GM21786 (cell line): ENCODE results near the gene SELENOI.
"Not testable (repeated sequence)": the region's sequence is repeated elsewhere in the genome, so short reads cannot be mapped to it uniquely, and the experiment has no call there.

ENCODE experiments used
- ATAC-seq: cut with Tn5 transposase; IDR thresholded peaks from one replicate; pipeline ENCODE4 v1.9.1; 2021; ENCODE audit not compliant: unreplicated experiment

SELENOI gene

GRCh38 chr2:26345545-26346453, at the start of gene SELENOI:
SELENOI (plus strand) TSS chr2:26346143; CDS start chr2:26346233, 90 bp downstream.
- peak; percentile 93 for ATAC-seq

GRCh38 chr2:26297061-26297460, 48.9 kb upstream of the SELENOI start:
- no peak for ATAC-seq

GRCh38 chr2:26298286-26298637, 47.7 kb upstream of the SELENOI start:
- ATAC-seq: no peak

GRCh38 chr2:26298638-26299393, 47.1 kb upstream of the SELENOI start:
- no peak for ATAC-seq

- ATAC-seq: no peak
Observed at GRCh38 chr2:26299471-26300101, 46.4 kb upstream of the SELENOI start.

- no peak for ATAC-seq
Observed at GRCh38 chr2:26300234-26300925, 45.6 kb upstream of the SELENOI start.

- no peak for ATAC-seq
Observed at GRCh38 chr2:26302846-26303245, 43.1 kb upstream of the SELENOI start.

- not testable (repeated sequence) for ATAC-seq
Observed at GRCh38 chr2:26305094-26305493, 40.8 kb upstream of the SELENOI start.

- ATAC-seq: no peak
Observed at GRCh38 chr2:26305540-26305939, 40.4 kb upstream of the SELENOI start.

- ATAC-seq: no peak
Observed at GRCh38 chr2:26309921-26310320, 36.0 kb upstream of the SELENOI start.

- no peak for ATAC-seq
Observed at GRCh38 chr2:26312471-26312870, 33.5 kb upstream of the SELENOI start.

- ATAC-seq: no peak
Observed at GRCh38 chr2:26313446-26313845, 32.5 kb upstream of the SELENOI start.

- no peak for ATAC-seq
Observed at GRCh38 chr2:26314243-26314642, 31.7 kb upstream of the SELENOI start.

- ATAC-seq: no peak
Observed at GRCh38 chr2:26316041-26316440, 29.9 kb upstream of the SELENOI start.

GRCh38 chr2:26316845-26317244, 29.1 kb upstream of the SELENOI start:
- ATAC-seq: no peak

GRCh38 chr2:26317377-26318105, 28.4 kb upstream of the SELENOI start:
- ATAC-seq: no peak

- no peak for ATAC-seq
Observed at GRCh38 chr2:26318950-26319349, 27.0 kb upstream of the SELENOI start.

GRCh38 chr2:26324479-26324878, 21.5 kb upstream of the SELENOI start:
- not testable (repeated sequence) for ATAC-seq

GRCh38 chr2:26324903-26325302, 21.0 kb upstream of the SELENOI start:
- ATAC-seq: no peak

- ATAC-seq: no peak
Observed at GRCh38 chr2:26325851-26326250, 20.1 kb upstream of the SELENOI start.
